ENCODE results near the gene SOAT1.

SOAT1 gene

DNA sequence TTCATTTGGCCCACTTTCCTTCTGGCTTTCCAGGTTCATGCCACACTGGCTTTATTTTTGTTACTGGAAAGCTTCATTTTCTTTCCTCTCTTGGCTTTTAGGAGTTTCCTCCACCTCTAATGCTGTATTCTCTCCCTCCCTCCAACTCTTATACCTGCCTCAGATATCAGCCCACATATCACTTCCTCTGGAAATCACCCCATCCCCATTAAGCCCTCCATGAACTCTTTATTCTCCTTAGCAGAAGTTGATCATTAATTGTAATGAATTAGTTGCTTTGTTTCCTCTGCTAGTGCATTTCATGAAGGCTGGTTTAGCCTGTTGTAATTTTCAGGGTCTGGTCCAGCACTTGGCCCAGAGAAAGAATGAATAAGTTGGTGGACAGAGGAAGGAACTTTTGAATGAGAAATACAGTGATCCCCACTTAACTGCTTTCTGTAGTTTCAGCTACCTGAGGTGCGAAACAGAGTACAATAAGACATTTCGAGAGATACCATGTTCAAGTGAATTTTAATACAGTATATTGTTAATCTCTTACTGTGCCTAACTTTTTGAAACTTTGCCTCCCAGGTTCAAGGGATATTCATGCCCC, 1.7 kb downstream of the SOAT1 start:
- Mint-ChIP-seq H3K27ac (peak overlapping the region; percentile 92), H3K27me3 (no peaks in the 10 kb centered on the region), H3K4me3 (peak overlapping the region; percentile 95), H3K36me3 (ENCODE audit: low read depth) (peaks cover 34% of the 10 kb centered on the region), H3K4me1 (ENCODE audit: low read depth) (peaks cover 54% of the 10 kb centered on the region), H3K9me3 (no peaks in the 10 kb centered on the region)
- DNase-seq, result no peak

DNA sequence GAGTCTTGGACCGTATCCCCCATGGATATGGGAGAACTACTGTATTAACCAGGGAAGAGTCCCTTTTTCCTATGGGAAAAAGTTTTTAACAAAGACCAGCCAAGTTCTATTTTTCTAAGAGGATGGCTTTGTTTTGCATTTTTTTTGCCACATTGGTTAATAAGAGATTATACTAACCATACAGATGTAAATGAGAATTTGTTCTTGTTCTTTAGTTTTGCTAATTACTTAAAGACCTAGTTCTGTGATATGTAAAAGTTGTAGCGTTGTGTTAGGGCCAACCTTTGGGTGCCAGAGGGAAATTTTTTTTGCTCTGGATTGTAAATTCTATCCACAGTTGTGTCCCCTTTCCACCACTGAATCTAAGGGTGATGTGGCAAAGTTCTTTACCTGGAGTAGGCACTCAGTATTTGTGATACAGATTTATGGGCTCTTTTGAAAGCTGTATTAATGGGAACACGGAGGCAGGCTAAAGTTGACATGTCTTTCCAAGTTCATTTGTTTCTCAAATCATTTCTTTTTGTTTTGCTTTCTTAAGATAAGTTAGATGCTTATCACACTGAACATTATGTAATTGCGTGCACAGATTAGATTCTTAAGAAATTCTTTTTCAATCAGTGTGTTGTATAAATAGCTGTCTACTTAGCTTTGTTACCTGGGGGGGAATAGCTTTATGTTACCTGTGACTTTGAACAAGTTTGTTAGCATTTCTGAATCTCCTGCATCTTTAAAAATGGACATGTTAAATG, 2.9 kb downstream of the SOAT1 start:
- DNase-seq, result no peak
- H3K4me1 Mint-ChIP-seq (ENCODE audit: low read depth), result peaks cover 60% of the 10 kb centered on the region
- H3K27ac Mint-ChIP-seq, result peak overlapping the region; percentile 76
- no peaks in the 10 kb centered on the region for H3K9me3 Mint-ChIP-seq
- H3K27me3 Mint-ChIP-seq, result no peaks in the 10 kb centered on the region
- H3K4me3 Mint-ChIP-seq, result peak overlapping the region; percentile 53
- peaks cover 41% of the 10 kb centered on the region for H3K36me3 Mint-ChIP-seq (ENCODE audit: low read depth)

GRCh38 chr1:179297105-179297378, 3.4 kb downstream of the SOAT1 start:
- H3K4me1 Mint-ChIP-seq (ENCODE audit: low read depth), result peaks cover 65% of the 10 kb centered on the region
- no peak for DNase-seq
- H3K27me3 Mint-ChIP-seq, result no peaks in the 10 kb centered on the region
- peak overlapping the region; percentile 9 for H3K27ac Mint-ChIP-seq
- H3K9me3 Mint-ChIP-seq, result no peaks in the 10 kb centered on the region
- H3K4me3 Mint-ChIP-seq, result no peak overlapping the region
- H3K36me3 Mint-ChIP-seq (ENCODE audit: low read depth), result peaks cover 46% of the 10 kb centered on the region

DNA sequence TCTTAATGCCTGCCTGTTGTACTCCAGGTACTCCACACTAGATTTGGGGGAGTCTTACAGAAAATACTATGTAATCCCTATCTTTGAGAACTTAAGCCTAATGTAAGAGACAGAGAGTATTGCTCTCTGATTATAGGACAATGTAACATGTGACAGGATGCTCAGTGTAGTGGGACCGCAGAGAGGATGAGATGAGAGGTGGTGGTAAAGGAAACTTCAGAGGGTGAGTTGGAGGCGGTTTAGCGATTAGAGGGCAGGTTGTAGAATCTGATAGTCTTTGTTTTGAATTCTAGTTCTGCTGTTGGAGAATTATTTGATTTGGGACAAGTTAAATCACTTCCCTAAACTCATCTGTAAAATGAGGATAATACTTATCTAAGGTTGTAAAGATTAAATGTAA, 5.4 kb downstream of the SOAT1 start:
- no peaks in the 10 kb centered on the region for H3K9me3 Mint-ChIP-seq
- peaks cover 75% of the 10 kb centered on the region for H3K4me1 Mint-ChIP-seq (ENCODE audit: low read depth)
- H3K27me3 Mint-ChIP-seq, result no peaks in the 10 kb centered on the region
- peaks cover 65% of the 10 kb centered on the region for H3K36me3 Mint-ChIP-seq (ENCODE audit: low read depth)
- H3K4me3 Mint-ChIP-seq, result peak overlapping the region; percentile 24
- H3K27ac Mint-ChIP-seq, result peak overlapping the region; percentile 80
- no peak for DNase-seq

DNA sequence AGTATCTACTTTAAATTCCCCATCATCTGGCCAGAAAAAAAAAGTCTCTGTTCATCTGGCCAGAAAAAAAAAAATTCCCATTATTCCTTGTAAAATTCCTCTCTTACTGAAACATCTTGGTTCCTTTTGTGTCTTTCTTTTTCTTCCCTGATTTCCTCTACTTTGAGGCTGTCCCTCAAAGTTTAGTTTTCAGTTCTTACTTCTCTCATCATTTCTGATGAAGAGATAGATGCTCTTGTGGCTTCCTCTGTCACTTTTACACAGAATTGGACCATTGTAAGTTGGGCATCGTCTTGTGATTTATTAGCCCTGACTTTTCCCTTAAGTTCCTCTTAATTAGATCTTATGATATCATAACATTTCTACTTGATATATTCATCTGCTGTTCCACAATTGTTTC, 6.5 kb downstream of the SOAT1 start:
- DNase-seq, result no peak
- peak overlapping the region; percentile 86 for H3K27ac Mint-ChIP-seq
- peaks cover 76% of the 10 kb centered on the region for H3K4me1 Mint-ChIP-seq (ENCODE audit: low read depth)
- no peaks in the 10 kb centered on the region for H3K9me3 Mint-ChIP-seq
- H3K4me3 Mint-ChIP-seq, result peak overlapping the region; percentile 55
- H3K27me3 Mint-ChIP-seq, result no peaks in the 10 kb centered on the region
- H3K36me3 Mint-ChIP-seq (ENCODE audit: low read depth), result peaks cover 68% of the 10 kb centered on the region

GRCh38 chr1:179302070-179302469, 8.5 kb downstream of the SOAT1 start:
- Mint-ChIP-seq H3K4me3 (no peak overlapping the region), H3K27ac (peak overlapping the region; percentile 52), H3K4me1 (ENCODE audit: low read depth) (peaks cover 70% of the 10 kb centered on the region), H3K27me3 (no peaks in the 10 kb centered on the region), H3K9me3 (no peaks in the 10 kb centered on the region), H3K36me3 (ENCODE audit: low read depth) (peaks cover 70% of the 10 kb centered on the region)
- no peak for DNase-seq

GRCh38 chr1:179303200-179303785, 9.7 kb downstream of the SOAT1 start:
- Mint-ChIP-seq H3K27ac (no peak overlapping the region), H3K27me3 (no peaks in the 10 kb centered on the region), H3K36me3 (ENCODE audit: low read depth) (peaks cover 78% of the 10 kb centered on the region), H3K4me1 (ENCODE audit: low read depth) (peaks cover 65% of the 10 kb centered on the region), H3K4me3 (no peak overlapping the region), H3K9me3 (no peaks in the 10 kb centered on the region)
- DNase-seq, result no peak

- DNase-seq, result no peak
- Mint-ChIP-seq H3K27ac (no peak overlapping the region), H3K36me3 (ENCODE audit: low read depth) (peaks cover 84% of the 10 kb centered on the region), H3K4me3 (no peak overlapping the region), H3K9me3 (no peaks in the 10 kb centered on the region), H3K27me3 (no peaks in the 10 kb centered on the region), H3K4me1 (ENCODE audit: low read depth) (peaks cover 50% of the 10 kb centered on the region)
Measured at GRCh38 chr1:179305450-179305849, 11.9 kb downstream of the SOAT1 start.

GRCh38 chr1:179310291-179310690, 16.7 kb downstream of the SOAT1 start:
- DNase-seq, result no peak
- H3K36me3 Mint-ChIP-seq (ENCODE audit: low read depth), result peaks cover 84% of the 10 kb centered on the region
- H3K27ac Mint-ChIP-seq, result peak overlapping the region; percentile 63
- peaks cover 47% of the 10 kb centered on the region for H3K4me1 Mint-ChIP-seq (ENCODE audit: low read depth)
- no peaks in the 10 kb centered on the region for H3K9me3 Mint-ChIP-seq
- no peaks in the 10 kb centered on the region for H3K27me3 Mint-ChIP-seq
- no peak overlapping the region for H3K4me3 Mint-ChIP-seq

- Mint-ChIP-seq H3K27ac (peak overlapping the region; percentile 63), H3K27me3 (no peaks in the 10 kb centered on the region), H3K36me3 (ENCODE audit: low read depth) (peaks cover 82% of the 10 kb centered on the region), H3K9me3 (no peaks in the 10 kb centered on the region), H3K4me1 (ENCODE audit: low read depth) (peaks cover 46% of the 10 kb centered on the region), H3K4me3 (no peak overlapping the region)
- no peak for DNase-seq
Measured at GRCh38 chr1:179310721-179311120, 17.1 kb downstream of the SOAT1 start.

- H3K27me3 Mint-ChIP-seq, result no peaks in the 10 kb centered on the region
- no peaks in the 10 kb centered on the region for H3K9me3 Mint-ChIP-seq
- H3K36me3 Mint-ChIP-seq (ENCODE audit: low read depth), result peaks cover 82% of the 10 kb centered on the region
- H3K4me1 Mint-ChIP-seq (ENCODE audit: low read depth), result peaks cover 46% of the 10 kb centered on the region
- no peak for DNase-seq
- H3K4me3 Mint-ChIP-seq, result no peak overlapping the region
- peak overlapping the region; percentile 35 for H3K27ac Mint-ChIP-seq
Measured at GRCh38 chr1:179311149-179311700, 17.6 kb downstream of the SOAT1 start.

GRCh38 chr1:179313004-179313403, 19.4 kb downstream of the SOAT1 start:
- no peak overlapping the region for H3K4me3 Mint-ChIP-seq
- DNase-seq, result no peak
- H3K36me3 Mint-ChIP-seq (ENCODE audit: low read depth), result peaks cover 81% of the 10 kb centered on the region
- peaks cover 46% of the 10 kb centered on the region for H3K4me1 Mint-ChIP-seq (ENCODE audit: low read depth)
- no peaks in the 10 kb centered on the region for H3K9me3 Mint-ChIP-seq
- H3K27me3 Mint-ChIP-seq, result no peaks in the 10 kb centered on the region
- H3K27ac Mint-ChIP-seq, result no peak overlapping the region

GRCh38 chr1:179314928-179315327, 21.3 kb downstream of the SOAT1 start:
- H3K4me1 Mint-ChIP-seq (ENCODE audit: low read depth), result peaks cover 54% of the 10 kb centered on the region
- H3K27ac Mint-ChIP-seq, result no peak overlapping the region

GRCh38 chr1:179318491-179318890, 24.9 kb downstream of the SOAT1 start:
- Mint-ChIP-seq H3K4me1 (ENCODE audit: low read depth) (peaks cover 43% of the 10 kb centered on the region), H3K36me3 (ENCODE audit: low read depth) (peaks cover 88% of the 10 kb centered on the region), H3K27me3 (no peaks in the 10 kb centered on the region), H3K4me3 (no peak overlapping the region), H3K9me3 (no peaks in the 10 kb centered on the region), H3K27ac (peak overlapping the region; percentile 55)
- no peak for DNase-seq

More at GRCh38 chr1:179314928-179315327, 21.3 kb downstream of the SOAT1 start:
- Mint-ChIP-seq H3K27me3 (no peaks in the 10 kb centered on the region), H3K9me3 (no peaks in the 10 kb centered on the region), H3K36me3 (ENCODE audit: low read depth) (peaks cover 85% of the 10 kb centered on the region), H3K4me3 (no peak overlapping the region)
- DNase-seq, result no peak

Data from activated T-cell treated with anti-CD3 and anti-CD28 coated beads, Interleukin-2, amount 50 U/mL, for 24 hours (primary cell).